A549 treated with AZD9567 at 1 μM for 4 hours (cell line): ENCODE measurements around the gene DPF1. TPM values are rescaled to one million over a fixed set of nuclear protein-coding genes. Genes with fewer than 3 reads are reported as not detected.

Experiments
- total RNA-seq: library from RNA; stranded (reverse); fragments of 200-300 nt; extraction: Qiagen RNA extraction; gene quantifications from 5 replicates; pipeline ENCODE4 v1.2.3, GENCODE V29; 2022; ENCODE audit not compliant: insufficient read depth

DPF1 gene
- total RNA-seq, result 3.9 to 5.4 TPM (median 4.7 TPM) in 5 replicates

GRCh38 chr19:38224014-38224862 lies at the start of gene DPF1:
Gene DPF1 (minus strand): TSS chr19:38224222. CDS start chr19:38224142, 80 bp downstream.

GRCh38 chr19:38264486-38265212 lies 40.6 kb upstream of the DPF1 start, which contains the start of gene SPINT2:
Gene SPINT2 (plus strand): TSS chr19:38264573. CDS start chr19:38264893, 320 bp downstream.

Other genes with a start within 250 kb of the DPF1 start
- 54.7 to 110 TPM (median 98.3 TPM) in 5 replicates for gene PPP1R14A, start 32.2 kb upstream of the DPF1 start, total RNA-seq
- 239 to 344 TPM (median 322 TPM) in 5 replicates for gene SPINT2, start 40.4 kb upstream of the DPF1 start, total RNA-seq
- 638 to 747 TPM (median 679 TPM) in 5 replicates for gene C19orf33, start 80.0 kb upstream of the DPF1 start, total RNA-seq
- 106 to 136 TPM (median 132 TPM) in 5 replicates for gene YIF1B, start 91.7 kb upstream of the DPF1 start, total RNA-seq
- gene KCNK6, start 95.6 kb upstream of the DPF1 start, total RNA-seq, result 4.3 to 7.1 TPM (median 4.7 TPM) in 5 replicates
- 1.2 to 1.6 TPM (median 1.4 TPM) in 4 of 5 replicates, not detected in the other for gene CATSPERG, start 111.6 kb upstream of the DPF1 start, total RNA-seq
- gene PSMD8, start 150.3 kb upstream of the DPF1 start, total RNA-seq, result 473 to 538 TPM (median 504 TPM) in 5 replicates
- gene GGN, start 163.8 kb upstream of the DPF1 start, total RNA-seq, result 0.30 to 0.63 TPM (median 0.43 TPM) in 4 of 5 replicates, not detected in the other
- gene SPRED3, start 164.5 kb upstream of the DPF1 start, total RNA-seq, result 0.53 to 3.0 TPM (median 2.5 TPM) in 5 replicates
- 4.7 to 26.7 TPM (median 24.0 TPM) in 5 replicates for gene FAM98C, start 178.9 kb upstream of the DPF1 start, total RNA-seq
- gene RASGRP4, start 202.0 kb upstream of the DPF1 start, total RNA-seq, result 0.03 to 0.17 TPM (median 0.11 TPM) in 4 of 5 replicates, not detected in the other
- 2.8 to 6.2 TPM (median 5.2 TPM) in 5 replicates for gene RYR1, start 209.5 kb upstream of the DPF1 start, total RNA-seq